ENCODE data around the gene RNF181. TPM values are rescaled to one million over a fixed set of nuclear protein-coding genes. Genes with fewer than 3 reads are reported as not detected.

RNF181 gene
- total and polyA plus RNA-seq, 2 of the 13 experiments (the other 11 are each of a cell fraction or from before 2014, with no cell fraction given), result 224 to 578 TPM

- TF ChIP-seq NBN (conservative IDR thresholded peaks at IDR 0.05), result no peak
- no peak for TF ChIP-seq ZBTB49 (CRISPR knock-in tag; IDR thresholded peaks at IDR 0.05; ENCODE audit: borderline replicate concordance)
- peak; percentile 94 for TF ChIP-seq NRL (CRISPR knock-in tag; IDR thresholded peaks at IDR 0.05; ENCODE audit: borderline replicate concordance)
- TF ChIP-seq ZUFSP (CRISPR knock-in tag; IDR thresholded peaks at IDR 0.05; ENCODE audit: borderline replicate concordance), result no peak
- TF ChIP-seq ZNF839 (CRISPR knock-in tag; IDR thresholded peaks at IDR 0.05; ENCODE audit: borderline replicate concordance), result peak; percentile 81; the same call in 1 of the 2 replicates
- TF ChIP-seq MTF2 (CRISPR knock-in tag; IDR thresholded peaks at IDR 0.05; ENCODE audit: borderline replicate concordance), result no peak
- no peak for TF ChIP-seq SP2 (CRISPR knock-in tag; IDR thresholded peaks at IDR 0.05)
- TF ChIP-seq FUBP1 (CRISPR knock-in tag; IDR thresholded peaks at IDR 0.05; ENCODE audit: borderline replicate concordance), result 0 out of 2 replicates have a peak, but pooled peaks have one; percentile 62
- peak; percentile 82; the same call in 1 of the 2 replicates for TF ChIP-seq TFDP1 (CRISPR knock-in tag; IDR thresholded peaks at IDR 0.05; ENCODE audit: borderline replicate concordance)
- peak; percentile 75 for TF ChIP-seq ELF1 (CRISPR knock-in tag; IDR thresholded peaks at IDR 0.05)
- 0 out of 2 replicates have a peak, but pooled peaks have one; percentile 66 for TF ChIP-seq ZNF276 (CRISPR knock-in tag; IDR thresholded peaks at IDR 0.05; ENCODE audit: low read depth)
- no peak for TF ChIP-seq TERF1 (CRISPR knock-in tag; IDR thresholded peaks at IDR 0.05)
- peak; percentile 74; the same call in 1 of the 2 replicates for TF ChIP-seq IRF9 (CRISPR knock-in tag; IDR thresholded peaks at IDR 0.05; ENCODE audit: borderline replicate concordance)
- no peak for TF ChIP-seq ZNF577 (CRISPR knock-in tag; IDR thresholded peaks at IDR 0.05; ENCODE audit: borderline replicate concordance, low read depth)
Observed at GRCh38 chr2:85561280-85562212, 34.0 kb upstream of the RNF181 start, which contains the start of gene GGCX (continued).
